Measurements from ENCODE around the gene GUCY2C.

- TF ChIP-seq CTCF (IDR thresholded peaks at IDR 0.05; ENCODE audit: low read depth, low read length) (peak; percentile 75), EZH2phosphoT487 (IDR thresholded peaks at IDR 0.05; ENCODE audit: low read depth) (no peak)
Observed at GRCh38 chr12:14572401-14572800, 124.0 kb downstream of the GUCY2C start.

Measured in OCI-LY3 (cell line).